Measurements from ENCODE around the gene ASPDH.
"Not testable (repeated sequence)": the region's sequence is repeated elsewhere in the genome, so short reads cannot be mapped to it uniquely, and the experiment has no call there.

ASPDH gene

DNA sequence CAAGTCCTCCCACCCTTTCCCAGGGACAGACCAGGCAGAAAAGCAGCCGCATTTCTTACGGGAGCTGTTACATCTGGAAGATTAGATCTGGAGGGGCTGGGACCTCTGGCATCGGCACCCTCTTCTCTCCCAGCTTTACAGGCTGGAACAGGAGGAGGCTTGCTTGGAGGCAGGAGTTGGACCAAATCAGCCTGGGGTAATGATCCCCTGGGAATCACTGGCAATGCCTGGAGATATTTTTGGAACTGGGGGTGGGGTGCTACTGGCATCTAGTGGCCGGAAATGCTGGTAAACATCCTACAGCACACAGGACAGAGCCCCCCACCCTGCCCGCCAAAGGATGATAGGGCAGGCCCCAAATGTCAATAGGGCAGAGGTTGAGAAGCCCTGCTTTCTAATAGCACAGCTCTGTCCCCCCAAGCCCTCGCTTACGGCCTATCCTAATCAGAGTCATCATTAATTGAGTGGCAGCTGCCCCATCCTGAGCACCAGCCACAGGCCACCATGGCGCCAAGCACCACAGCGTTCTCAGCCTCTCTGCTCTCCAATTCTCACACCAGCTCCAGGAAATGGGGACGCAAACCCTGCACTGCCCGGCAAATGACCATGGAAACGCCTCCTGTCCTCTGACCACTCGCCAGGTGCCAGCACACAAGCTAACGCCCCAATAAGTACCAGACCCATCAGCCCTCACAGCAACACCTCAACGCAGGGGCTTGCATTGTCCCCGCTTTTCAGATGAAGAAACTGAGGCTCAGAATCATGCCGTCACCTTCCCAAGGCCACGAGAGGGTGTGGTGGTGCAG is 33.9 kb upstream of the ASPDH start:
- DNase-seq (ENCODE audit: low read depth in 2 of 2) = no peak

DNA sequence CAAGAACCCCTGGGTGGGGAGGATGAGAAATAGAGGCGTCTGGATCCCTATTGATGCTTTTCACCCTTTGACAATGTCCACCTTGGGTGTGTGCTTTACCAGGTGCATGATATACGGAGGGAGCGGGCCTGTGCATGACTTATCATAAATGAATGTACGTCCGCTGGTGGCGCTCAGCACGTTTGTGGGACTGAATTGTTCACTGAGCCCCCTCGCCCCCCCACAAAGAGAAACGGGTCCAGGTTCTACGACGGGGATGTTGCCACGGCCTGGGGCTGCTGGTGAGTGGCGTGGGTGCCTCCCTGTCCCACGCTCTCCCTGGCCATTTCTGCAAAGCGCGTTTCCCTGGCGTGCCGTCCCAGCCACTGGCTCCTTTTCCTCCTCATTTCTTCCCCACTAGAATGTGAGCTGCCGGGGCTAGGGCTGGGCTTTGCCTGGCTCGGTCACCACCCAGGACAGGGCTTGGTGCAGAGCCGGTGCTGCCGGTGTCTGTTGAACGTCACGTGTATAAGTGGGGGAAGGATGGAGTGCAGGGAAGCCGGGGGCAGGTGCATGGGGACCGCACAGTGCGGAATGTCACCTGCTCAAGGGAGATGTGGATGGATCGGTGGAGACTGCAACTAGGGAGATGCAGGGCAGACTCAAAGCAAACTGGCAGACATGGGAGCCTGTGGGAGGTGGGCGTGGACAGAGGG is 33.0 kb upstream of the ASPDH start:
- no peak for DNase-seq (ENCODE audit: low read depth in 2 of 2)

- no peak for DNase-seq (ENCODE audit: low read depth in 2 of 2)
Observed at GRCh38 chr19:50542943-50543342, 29.2 kb upstream of the ASPDH start.

DNA sequence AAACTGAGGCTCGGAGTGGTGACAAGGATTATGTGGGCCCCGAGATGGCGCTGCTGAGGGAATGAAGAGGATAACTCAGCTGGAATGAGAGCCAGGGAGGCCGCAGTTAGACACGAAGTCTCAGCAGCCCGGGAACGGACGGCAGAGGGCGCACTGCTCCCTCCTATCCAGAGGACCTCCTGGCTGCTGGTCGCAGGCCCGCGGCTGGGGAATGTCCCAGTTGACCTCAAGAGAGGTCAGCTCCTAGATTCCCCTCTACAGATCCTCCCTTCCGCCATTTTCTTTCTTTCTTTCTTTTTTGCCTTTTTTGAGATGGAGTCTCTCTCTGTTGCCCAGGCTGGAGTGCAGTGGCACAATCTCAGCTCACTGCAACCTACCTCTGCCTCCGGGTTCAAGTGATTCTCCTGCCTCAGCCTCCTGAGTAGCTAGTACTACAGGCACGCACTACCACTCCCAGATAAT is 24.1 kb upstream of the ASPDH start:
- peak; percentile 61 to 68 for DNase-seq (ENCODE audit: low read depth in 2 of 2)

- DNase-seq (ENCODE audit: low read depth in 2 of 2) = no peak
Observed at GRCh38 chr19:50537306-50537685, 23.6 kb upstream of the ASPDH start.

GRCh38 chr19:50536662-50537305 is 23.1 kb upstream of the ASPDH start:
- no peak for DNase-seq (ENCODE audit: low read depth in 2 of 2)

- DNase-seq (ENCODE audit: low read depth in 2 of 2) = no peak
Observed at GRCh38 chr19:50535672-50536187, 22.0 kb upstream of the ASPDH start.

GRCh38 chr19:50534478-50534877 is 20.8 kb upstream of the ASPDH start:
- no peak for DNase-seq (ENCODE audit: low read depth in 2 of 2)

- DNase-seq (ENCODE audit: low read depth in 2 of 2) = no peak
Observed at GRCh38 chr19:50532952-50533351, 19.2 kb upstream of the ASPDH start.

DNA sequence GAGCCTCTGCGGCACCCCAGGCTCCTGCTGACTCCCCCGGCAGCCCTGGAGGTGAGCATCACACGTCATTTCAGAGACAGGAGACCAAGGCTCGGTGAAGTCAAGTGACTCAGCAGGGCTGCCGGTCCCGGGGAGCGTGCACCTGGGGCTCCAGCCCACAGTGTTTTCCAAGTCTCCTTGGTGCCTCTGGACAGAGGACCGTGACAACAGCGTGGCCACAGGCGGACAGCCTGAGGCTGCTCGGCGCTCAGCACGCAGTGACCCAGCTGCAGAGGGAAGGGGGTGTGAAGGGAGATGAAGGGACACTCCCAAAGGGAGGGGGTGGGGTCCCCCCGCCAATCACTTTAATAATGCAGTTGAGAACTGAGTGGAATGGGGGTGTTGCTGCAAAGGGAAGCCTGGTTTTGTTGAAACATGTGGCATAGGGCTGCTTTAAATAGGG is 17.5 kb upstream of the ASPDH start:
- no peak for DNase-seq (ENCODE audit: low read depth in 2 of 2)

DNA sequence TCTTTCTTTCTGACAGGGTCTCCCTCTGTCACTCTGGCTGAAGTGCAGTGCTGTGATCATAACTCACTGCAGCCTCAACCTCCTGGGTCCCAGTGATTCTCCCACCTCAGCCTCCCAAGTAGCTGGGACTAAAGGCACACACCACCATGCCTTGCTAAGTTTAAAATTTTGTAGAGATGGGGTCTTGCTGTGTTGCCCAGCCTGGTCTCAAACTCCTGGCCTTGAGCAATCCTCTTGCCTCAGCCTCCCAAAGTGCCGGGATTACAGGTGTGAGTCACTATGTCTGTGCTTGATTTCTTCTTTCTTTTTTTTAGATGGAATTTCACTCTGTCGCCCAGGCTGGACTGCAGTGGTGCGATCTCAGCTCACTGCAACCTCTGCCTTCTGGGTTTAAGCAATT is 14.3 kb upstream of the ASPDH start:
- DNase-seq (ENCODE audit: low read depth in 2 of 2) = not testable (repeated sequence)

- no peak for DNase-seq (ENCODE audit: low read depth in 2 of 2)
Observed at GRCh38 chr19:50522881-50523280, 9.2 kb upstream of the ASPDH start.

DNA sequence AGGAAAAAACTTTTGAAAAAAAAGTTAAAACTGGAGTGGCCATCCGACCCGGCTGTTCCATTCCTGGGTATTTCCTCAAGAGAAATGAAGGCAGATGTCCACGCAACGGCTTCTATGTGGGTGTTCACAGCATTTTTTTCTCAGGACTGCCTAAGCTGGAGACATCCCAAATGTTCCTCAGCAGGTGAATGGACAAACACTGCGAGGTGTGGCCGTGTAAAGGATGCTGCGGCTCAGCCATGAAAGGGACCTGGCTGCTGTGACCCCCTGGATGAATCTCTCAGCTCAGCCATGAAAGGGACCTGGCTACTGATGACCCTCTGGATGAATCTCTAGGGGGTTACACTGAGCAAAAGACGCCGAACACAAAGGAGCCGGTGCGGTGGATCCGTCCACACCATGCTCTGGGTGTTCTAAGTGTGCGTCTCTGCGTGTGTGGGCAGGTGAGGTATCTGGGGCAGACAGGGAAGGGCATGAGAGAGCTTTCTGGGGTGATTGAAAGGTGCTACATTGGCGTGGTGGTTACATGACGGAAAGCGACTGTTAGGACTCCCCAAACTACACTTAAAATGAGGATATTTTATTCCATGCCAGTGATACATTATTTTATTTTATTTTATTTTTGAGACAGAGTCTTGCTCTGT is 7.2 kb upstream of the ASPDH start:
- no peak for DNase-seq (ENCODE audit: low read depth in 2 of 2)

GRCh38 chr19:50519006-50519575 is 5.4 kb upstream of the ASPDH start:
- DNase-seq (ENCODE audit: low read depth in 2 of 2) = no peak

DNA sequence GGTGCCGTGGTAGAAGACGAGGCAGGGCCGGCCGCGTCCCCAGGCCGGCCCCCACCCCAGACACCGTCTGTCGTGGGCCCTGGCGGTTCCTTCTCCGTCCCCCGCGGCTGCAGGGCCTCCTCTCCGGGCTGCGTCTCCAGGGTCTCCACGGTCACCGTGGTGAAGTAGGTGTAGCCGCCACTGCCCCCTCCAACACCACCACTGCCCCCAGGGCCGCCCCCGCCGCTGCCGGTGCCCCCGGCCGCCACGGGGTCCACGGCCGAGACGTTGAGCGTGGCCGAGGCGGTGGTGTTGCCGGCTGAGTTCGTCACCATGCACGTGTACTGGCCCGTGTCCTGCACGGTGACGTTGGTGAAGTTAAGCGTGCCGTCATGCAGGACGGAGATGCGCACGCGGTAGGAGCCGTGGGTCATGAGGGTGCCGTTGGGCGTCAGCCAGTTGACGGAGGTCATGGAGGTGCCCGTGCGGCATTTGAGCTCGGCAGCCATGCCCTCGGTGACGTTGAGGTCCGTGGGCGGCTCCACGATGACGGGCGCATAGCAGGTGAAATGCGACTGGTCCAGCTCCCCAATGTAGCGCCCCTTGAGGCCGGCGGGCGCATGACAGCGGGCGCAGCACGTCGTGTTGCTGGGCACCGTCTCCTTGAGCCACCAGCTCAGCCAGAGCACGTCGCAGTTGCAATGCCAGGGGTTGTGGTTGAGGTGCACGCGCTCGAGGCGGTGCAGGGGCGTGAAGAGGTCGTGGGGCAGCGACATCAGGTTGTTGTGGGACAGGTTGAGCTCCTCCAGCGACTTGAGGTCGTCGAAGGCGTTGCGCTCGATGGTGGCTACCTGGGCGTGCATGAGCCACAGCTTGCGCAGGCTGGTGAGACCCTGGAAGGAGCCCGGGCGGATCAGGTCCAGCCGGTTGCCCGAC is 4.6 kb upstream of the ASPDH start:
- peak in 1 of 2 donors; percentile 9 for DNase-seq (ENCODE audit: low read depth in 2 of 2)

- DNase-seq (ENCODE audit: low read depth in 2 of 2) = no peak
Observed at GRCh38 chr19:50517704-50518075, 4.0 kb upstream of the ASPDH start.

- DNase-seq (ENCODE audit: low read depth in 2 of 2) = no peak
Observed at GRCh38 chr19:50516964-50517703, 3.4 kb upstream of the ASPDH start.

DNA sequence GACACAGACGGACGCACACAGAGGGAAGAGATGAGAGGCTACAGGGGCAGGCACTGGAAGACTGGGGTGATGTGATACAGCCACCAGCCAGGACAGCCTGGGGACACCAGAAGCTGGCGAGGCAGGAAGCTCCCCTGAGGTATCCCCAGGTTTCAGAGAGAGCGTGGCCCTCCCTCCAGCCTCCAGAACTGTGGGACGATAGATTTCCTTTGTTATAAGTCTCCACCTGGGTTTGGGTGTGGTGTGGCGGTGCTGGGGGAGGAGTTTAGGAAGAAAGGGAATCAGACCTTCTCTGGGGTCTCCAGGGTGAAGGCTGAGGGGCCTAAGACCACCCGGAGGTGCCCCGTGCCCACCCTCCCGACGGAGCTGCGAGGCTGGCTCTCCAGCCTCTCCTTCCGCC is 2.7 kb upstream of the ASPDH start:
- no peak for DNase-seq (ENCODE audit: low read depth in 2 of 2)

- DNase-seq (ENCODE audit: low read depth in 2 of 2) = no peak
Observed at GRCh38 chr19:50515168-50515561, 1.5 kb upstream of the ASPDH start.

All from stimulated activated CD8-positive, alpha-beta memory T cell treated with anti-CD3 and anti-CD28 coated beads, Interleukin-2, amount 100 ng/mL, for 48 hours (primary cell).